GM21619 (cell line): ENCODE data around the gene PDCD1LG2.
A peak's percentile ranks its signal among the peaks of the same experiment; 100 is the strongest.
"Not testable (repeated sequence)": the region's sequence is repeated elsewhere in the genome, so short reads cannot be mapped to it uniquely, and the experiment has no call there.

Source experiments
- ATAC-seq: cut with Tn5 transposase; IDR thresholded peaks from one replicate; pipeline ENCODE4 v1.9.1; 2021; ENCODE audit not compliant: unreplicated experiment

Gene PDCD1LG2

GRCh38 chr9:5510360-5510931 is at the start of gene PDCD1LG2:
PDCD1LG2 (plus strand) TSS chr9:5510531; CDS start chr9:5522547, 12,016 bp downstream.
- peak; percentile 59 for ATAC-seq

- not testable (repeated sequence) for ATAC-seq
Observed at GRCh38 chr9:5464831-5465330, 45.5 kb upstream of the PDCD1LG2 start.

- no peak for ATAC-seq
Observed at GRCh38 chr9:5466005-5466404, 44.3 kb upstream of the PDCD1LG2 start.

GRCh38 chr9:5466766-5467165 is 43.6 kb upstream of the PDCD1LG2 start:
- no peak for ATAC-seq

- no peak for ATAC-seq
Observed at GRCh38 chr9:5468850-5469249, 41.5 kb upstream of the PDCD1LG2 start.

GRCh38 chr9:5470122-5470521 is 40.2 kb upstream of the PDCD1LG2 start:
- ATAC-seq, result no peak

- ATAC-seq, result no peak
Observed at GRCh38 chr9:5470816-5471215, 39.5 kb upstream of the PDCD1LG2 start.

- ATAC-seq, result not testable (repeated sequence)
Observed at GRCh38 chr9:5475611-5476010, 34.7 kb upstream of the PDCD1LG2 start.

GRCh38 chr9:5478206-5478605 is 32.1 kb upstream of the PDCD1LG2 start:
- no peak for ATAC-seq

GRCh38 chr9:5479994-5480694 is 30.2 kb upstream of the PDCD1LG2 start:
- peak; percentile 51 for ATAC-seq

GRCh38 chr9:5480919-5481318 is 29.4 kb upstream of the PDCD1LG2 start:
- ATAC-seq, result no peak

- ATAC-seq, result no peak
Observed at GRCh38 chr9:5481322-5482040, 28.9 kb upstream of the PDCD1LG2 start.

- no peak for ATAC-seq
Observed at GRCh38 chr9:5482194-5482593, 28.1 kb upstream of the PDCD1LG2 start.

- ATAC-seq, result no peak
Observed at GRCh38 chr9:5483306-5483705, 27.0 kb upstream of the PDCD1LG2 start.

GRCh38 chr9:5485378-5486085 is 24.8 kb upstream of the PDCD1LG2 start:
- no peak for ATAC-seq

GRCh38 chr9:5486988-5487387 is 23.3 kb upstream of the PDCD1LG2 start:
- no peak for ATAC-seq

- no peak for ATAC-seq
Observed at GRCh38 chr9:5488221-5489008, 21.9 kb upstream of the PDCD1LG2 start.

GRCh38 chr9:5489630-5490490 is 20.5 kb upstream of the PDCD1LG2 start:
- no peak for ATAC-seq

GRCh38 chr9:5492965-5493678 is 17.2 kb upstream of the PDCD1LG2 start:
- no peak for ATAC-seq
